ENCODE results near the gene TYMS.

GRCh38 chr18:652131-652530, 5.3 kb upstream of the TYMS start:
- TF ChIP-seq MXI1 (conservative IDR thresholded peaks at IDR 0.05; ENCODE audit: poor library complexity, severe bottlenecking) (no peak), RAD21 (conservative IDR thresholded peaks at IDR 0.05) (no peak), CTCF (IDR thresholded peaks at IDR 0.05; ENCODE audit: poor library complexity, severe bottlenecking) (no peak), TAF1 (IDR thresholded peaks at IDR 0.05; ENCODE audit: low read depth) (no peak), POLR2AphosphoS5 (IDR thresholded peaks at IDR 0.05) (no peak), EP300 (conservative IDR thresholded peaks at IDR 0.05; ENCODE audit: poor library complexity, severe bottlenecking) (no peak), EZH2 (IDR thresholded peaks at IDR 0.05; ENCODE audit: borderline replicate concordance, insufficient read depth, low read length, poor library complexity, severe bottlenecking) (no peak), SMC3 (conservative IDR thresholded peaks at IDR 0.05; ENCODE audit: poor library complexity) (no peak), REST (IDR thresholded peaks at IDR 0.05; ENCODE audit: borderline replicate concordance) (no peak)
